Fibroblast of upper back skin (primary cell): Measurements from ENCODE around the gene OR7A10.
"Not testable (repeated sequence)": the region's sequence is repeated elsewhere in the genome, so short reads cannot be mapped to it uniquely, and the experiment has no call there.

Experiments used
- DNase-seq: peaks from one replicate; pipeline ENCODE4 v3.0.0-alpha.2; 2013

OR7A10 gene

GRCh38 chr19:14792250-14792649 is 56.5 kb downstream of the OR7A10 start:
- DNase-seq, result not testable (repeated sequence)
